Nephron (organoid): ENCODE measurements around the gene IPO13.

ENCODE experiments used
- H3K27ac Mint-ChIP-seq, 3 experiments: 2 replicates each; pipeline ENCODE4 v1.8.0; 2020; ENCODE audit warnings: mixed read lengths in 3 of 3, mild to moderate bottlenecking in 2 of 3, moderate library complexity in 1 of 3
- H3K27me3 Mint-ChIP-seq: 2 replicates; pipeline ENCODE4 v1.8.0; 2021; ENCODE audit warnings: low read depth, mild to moderate bottlenecking, moderate library complexity, mixed read lengths
- H3K36me3 Mint-ChIP-seq: 2 replicates; pipeline ENCODE4 v1.8.0; 2020; ENCODE audit warnings: low read depth, mixed read lengths
- H3K4me1 Mint-ChIP-seq: 2 replicates; pipeline ENCODE4 v1.8.0; 2020; ENCODE audit warnings: mixed read lengths
- H3K4me3 Mint-ChIP-seq, 3 experiments: 2 replicates each; pipeline ENCODE4 v1.8.0; 2020; ENCODE audit warnings: mild to moderate bottlenecking in 3 of 3, mixed read lengths in 3 of 3, moderate library complexity in 2 of 3
- H3K9me3 Mint-ChIP-seq: 2 replicates; pipeline ENCODE4 v1.8.0; 2020; ENCODE audit warnings: mixed read lengths
- TF ChIP-seq, protein P1 (sequence below), 3 experiments: fragments of 200-600 bp; sonication (generic); IDR thresholded peaks; one replicate each; pipeline ENCODE4 v1.5.0; 2021; ENCODE audit warnings: antibody characterized with exemption in 3 of 3; ENCODE audit not compliant: unreplicated experiment in 3 of 3

IPO13 gene

DNA sequence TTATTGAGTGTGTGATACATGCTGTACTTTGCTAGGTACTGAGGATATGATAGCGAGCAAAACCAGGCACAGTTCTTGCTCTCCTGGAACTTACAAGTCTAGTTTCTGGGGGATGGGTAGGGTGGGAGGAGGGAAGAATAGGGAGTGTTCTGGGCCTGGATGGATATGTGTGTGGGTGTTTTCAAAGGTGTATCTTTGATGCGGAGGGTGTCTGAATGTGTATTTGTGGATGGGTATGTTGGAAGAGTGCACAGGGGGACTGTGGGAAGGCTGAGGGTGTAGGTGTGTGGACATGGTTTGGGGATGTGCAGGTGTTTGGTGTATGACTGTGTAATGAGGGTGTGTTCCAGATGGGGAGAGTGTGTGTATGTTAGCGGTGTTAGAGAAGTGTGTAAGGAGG lies 18.6 kb downstream of the IPO13 start:
- no peaks in the 10 kb centered on the region for H3K27me3 Mint-ChIP-seq
- H3K36me3 Mint-ChIP-seq: peaks cover 23% of the 10 kb centered on the region
- no peak overlapping the region for H3K4me3 Mint-ChIP-seq
- H3K4me1 Mint-ChIP-seq: peaks cover 8% of the 10 kb centered on the region
- no peaks in the 10 kb centered on the region for H3K9me3 Mint-ChIP-seq
- TF ChIP-seq, protein P1, sequence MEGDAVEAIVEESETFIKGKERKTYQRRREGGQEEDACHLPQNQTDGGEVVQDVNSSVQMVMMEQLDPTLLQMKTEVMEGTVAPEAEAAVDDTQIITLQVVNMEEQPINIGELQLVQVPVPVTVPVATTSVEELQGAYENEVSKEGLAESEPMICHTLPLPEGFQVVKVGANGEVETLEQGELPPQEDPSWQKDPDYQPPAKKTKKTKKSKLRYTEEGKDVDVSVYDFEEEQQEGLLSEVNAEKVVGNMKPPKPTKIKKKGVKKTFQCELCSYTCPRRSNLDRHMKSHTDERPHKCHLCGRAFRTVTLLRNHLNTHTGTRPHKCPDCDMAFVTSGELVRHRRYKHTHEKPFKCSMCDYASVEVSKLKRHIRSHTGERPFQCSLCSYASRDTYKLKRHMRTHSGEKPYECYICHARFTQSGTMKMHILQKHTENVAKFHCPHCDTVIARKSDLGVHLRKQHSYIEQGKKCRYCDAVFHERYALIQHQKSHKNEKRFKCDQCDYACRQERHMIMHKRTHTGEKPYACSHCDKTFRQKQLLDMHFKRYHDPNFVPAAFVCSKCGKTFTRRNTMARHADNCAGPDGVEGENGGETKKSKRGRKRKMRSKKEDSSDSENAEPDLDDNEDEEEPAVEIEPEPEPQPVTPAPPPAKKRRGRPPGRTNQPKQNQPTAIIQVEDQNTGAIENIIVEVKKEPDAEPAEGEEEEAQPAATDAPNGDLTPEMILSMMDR (IDR thresholded peaks at IDR 0.05; ENCODE audit: unreplicated experiment in 3 of 3): no peak
- H3K27ac Mint-ChIP-seq: no peak overlapping the region

DNA sequence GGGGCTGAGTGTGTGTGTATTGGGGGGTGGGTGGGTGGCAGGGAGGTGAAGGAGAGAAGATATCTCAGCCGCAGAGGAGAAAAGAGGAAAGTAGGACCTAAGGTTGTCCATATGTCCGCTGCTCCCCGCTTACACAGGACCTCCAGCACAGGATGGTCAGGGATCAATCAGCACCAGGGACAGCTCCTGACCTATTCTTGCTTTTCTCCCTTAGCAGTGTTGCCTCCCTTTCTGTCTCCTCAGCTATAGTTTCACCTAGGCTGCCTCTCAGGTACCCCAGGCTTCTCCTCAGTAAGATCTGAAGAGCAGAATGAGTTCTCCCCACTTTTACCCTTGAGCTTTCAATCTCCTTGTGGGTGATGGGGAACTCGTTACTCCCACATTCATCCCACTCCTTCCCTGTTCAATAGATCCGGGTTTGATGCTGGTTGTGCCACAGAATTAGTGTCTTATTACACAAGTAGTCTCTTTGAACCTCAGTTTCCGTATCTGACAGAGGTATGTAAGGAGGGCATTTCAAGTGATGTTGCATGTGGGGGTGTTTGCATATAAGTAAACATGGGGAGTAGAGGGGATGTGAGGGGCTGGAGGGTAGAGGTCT lies 21.7 kb downstream of the IPO13 start:
- Mint-ChIP-seq H3K36me3 (peaks cover 13% of the 10 kb centered on the region), H3K27ac (no peak overlapping the region), H3K4me3 (peak overlapping the region; percentile 40 to 62 (median 46))

DNA sequence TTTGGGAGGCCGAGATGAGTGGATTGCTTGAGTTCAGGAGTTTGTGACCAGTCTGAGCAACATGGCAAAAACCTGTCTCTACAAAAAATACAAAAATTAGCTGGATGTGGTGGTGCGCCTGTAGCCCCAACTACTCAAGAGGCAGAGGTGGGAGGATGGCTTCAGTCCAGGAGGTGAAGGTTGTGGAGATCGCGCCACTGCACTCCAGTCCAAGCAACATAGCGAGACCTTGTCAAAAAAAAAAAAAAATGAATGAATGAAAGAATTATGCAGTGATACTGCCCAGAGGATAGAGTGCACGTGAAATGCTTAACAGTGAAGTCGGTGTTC lies 22.6 kb downstream of the IPO13 start:
- no peaks in the 10 kb centered on the region for H3K27me3 Mint-ChIP-seq
- H3K4me1 Mint-ChIP-seq: peaks cover 24% of the 10 kb centered on the region
- H3K36me3 Mint-ChIP-seq: peaks cover 13% of the 10 kb centered on the region
- H3K27ac Mint-ChIP-seq: peak overlapping the region in 1 of 3 experiments; percentile 35
- H3K9me3 Mint-ChIP-seq: no peaks in the 10 kb centered on the region
- TF ChIP-seq, protein P1 (IDR thresholded peaks at IDR 0.05; ENCODE audit: unreplicated experiment in 3 of 3): no peak
- H3K4me3 Mint-ChIP-seq: peak overlapping the region; percentile 93 to 96 (median 94)

More for the DNA sequence above, 21.7 kb downstream of the IPO13 start:
- H3K4me1 Mint-ChIP-seq: peaks cover 16% of the 10 kb centered on the region
- H3K9me3 Mint-ChIP-seq: no peaks in the 10 kb centered on the region
- no peaks in the 10 kb centered on the region for H3K27me3 Mint-ChIP-seq
- TF ChIP-seq, protein P1 (IDR thresholded peaks at IDR 0.05; ENCODE audit: unreplicated experiment in 3 of 3): no peak

DNA sequence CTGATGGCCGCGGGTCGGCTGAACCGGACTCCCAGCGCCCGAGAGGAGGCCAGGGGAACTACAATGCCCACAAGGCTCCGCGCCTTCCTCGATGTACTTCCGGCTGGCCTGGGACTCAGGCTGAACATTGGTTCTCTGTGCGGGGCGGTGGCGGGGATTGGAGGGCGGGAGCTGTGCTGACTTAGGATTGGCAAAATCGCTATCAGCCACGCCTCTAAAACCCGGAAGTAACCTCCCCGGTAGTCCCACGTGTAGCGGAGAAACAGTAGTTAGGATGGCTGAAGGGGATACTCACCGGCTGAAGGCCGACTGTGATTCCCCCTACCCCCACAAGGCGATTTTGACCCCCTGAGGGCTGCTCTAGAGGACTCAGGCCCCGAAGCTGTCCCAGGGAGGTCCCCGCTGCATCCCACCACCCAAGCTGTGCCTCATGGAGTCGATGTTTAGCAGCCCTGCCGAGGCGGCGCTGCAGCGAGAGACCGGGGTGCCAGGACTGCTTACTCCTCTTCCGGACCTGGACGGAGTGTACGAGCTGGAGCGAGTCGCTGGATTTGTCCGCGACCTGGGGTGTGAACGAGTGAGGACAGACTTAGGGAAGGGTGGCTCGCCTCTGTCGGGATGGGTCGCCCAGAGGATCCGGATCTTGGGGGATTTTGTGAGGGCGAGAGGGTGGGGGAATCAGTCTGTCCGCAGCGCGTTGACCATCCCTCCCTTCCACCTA lies 23.2 kb downstream of the IPO13 start, which contains the start of gene DPH2:
DPH2 (plus strand) TSS at position 265 of the 721 bp plus-strand sequence; CDS start at position 431, 166 bp downstream.
- TF ChIP-seq, protein P1 (IDR thresholded peaks at IDR 0.05; ENCODE audit: unreplicated experiment in 3 of 3): no peak
- Mint-ChIP-seq H3K36me3 (peaks cover 13% of the 10 kb centered on the region), H3K9me3 (no peaks in the 10 kb centered on the region), H3K27me3 (no peaks in the 10 kb centered on the region), H3K27ac (peak within 1 kb of the TSS in 1 of 3 experiments; percentile 35), H3K4me1 (peaks cover 25% of the 10 kb centered on the region), H3K4me3 (peak within 1 kb of the TSS; percentile 93 to 96 (median 94))

- TF ChIP-seq, protein P1 (IDR thresholded peaks at IDR 0.05; ENCODE audit: unreplicated experiment in 3 of 3): no peak
- H3K36me3 Mint-ChIP-seq: peaks cover 13% of the 10 kb centered on the region
- H3K27me3 Mint-ChIP-seq: no peaks in the 10 kb centered on the region
- H3K27ac Mint-ChIP-seq: no peak overlapping the region
- peak overlapping the region; percentile 93 to 96 (median 94) for H3K4me3 Mint-ChIP-seq
- no peaks in the 10 kb centered on the region for H3K9me3 Mint-ChIP-seq
- H3K4me1 Mint-ChIP-seq: peaks cover 25% of the 10 kb centered on the region
These were observed 23.8 kb downstream of the IPO13 start for GRCh38 chr1:43970502-43970901.
